Fibroblast of villous mesenchyme (primary cell): ENCODE results near the gene ZDHHC11. TPM values are rescaled to one million over a fixed set of nuclear protein-coding genes. Genes with fewer than 3 reads are reported as not detected.
"Not testable (repeated sequence)": the region's sequence is repeated elsewhere in the genome, so short reads cannot be mapped to it uniquely, and the experiment has no call there.

Experiments used
- DNase-seq: peaks from one replicate; pipeline ENCODE4 v3.0.0-alpha.2; 2010; ENCODE audit warnings: low read depth
- H3K4me3 ChIP-seq: 2 replicates; pipeline ENCODE4 v1.5.1; 2011; ENCODE audit warnings: low read depth, mild to moderate bottlenecking, low read length
- CTCF ChIP-seq: IDR thresholded peaks from 2 replicates; pipeline ENCODE4 v1.5.1; 2012; ENCODE audit warnings: low read depth, mild to moderate bottlenecking, low read length; ENCODE audit not compliant: insufficient read depth
- total RNA-seq: library from RNA; depleted of rRNA; stranded (reverse); fragments of >200 nt; gene quantifications from 2 replicates; pipeline ENCODE4 v1.2.3, GENCODE V29; 2012

ZDHHC11 gene
- total RNA-seq, 1 donor: 0.86 TPM

- DNase-seq: no peak
- no peak overlapping the region for H3K4me3 ChIP-seq
- TF ChIP-seq CTCF: no peak
Measured at GRCh38 chr5:757346-757930, 93.3 kb downstream of the ZDHHC11 start.

GRCh38 chr5:756865-757345, 93.9 kb downstream of the ZDHHC11 start:
- DNase-seq: no peak
- no peak for TF ChIP-seq CTCF

GRCh38 chr5:756171-756570, 94.6 kb downstream of the ZDHHC11 start:
- H3K4me3 ChIP-seq: no peak overlapping the region
- no peak for DNase-seq
- TF ChIP-seq CTCF: no peak

More at GRCh38 chr5:756865-757345, 93.9 kb downstream of the ZDHHC11 start:
- H3K4me3 ChIP-seq: no peak overlapping the region

- H3K4me3 ChIP-seq, DNase-seq: not testable (repeated sequence)
Measured at GRCh38 chr5:754143-754632, 96.6 kb downstream of the ZDHHC11 start.

- not testable (repeated sequence) for H3K4me3 ChIP-seq, DNase-seq
Measured at GRCh38 chr5:753567-754142, 97.1 kb downstream of the ZDHHC11 start.

- not testable (repeated sequence) for H3K4me3 ChIP-seq, DNase-seq
Measured at GRCh38 chr5:752532-753115, 98.2 kb downstream of the ZDHHC11 start.

GRCh38 chr5:751992-752391, 98.8 kb downstream of the ZDHHC11 start:
- H3K4me3 ChIP-seq, DNase-seq: not testable (repeated sequence)

GRCh38 chr5:751496-751895, 99.3 kb downstream of the ZDHHC11 start:
- no peak for DNase-seq
- no peak for TF ChIP-seq CTCF
- H3K4me3 ChIP-seq: no peak overlapping the region

GRCh38 chr5:750226-750625, 100.6 kb downstream of the ZDHHC11 start:
- not testable (repeated sequence) for H3K4me3 ChIP-seq, DNase-seq
